HG03342 (cell line): ENCODE data around the gene ARSA.

ENCODE experiments used
- ATAC-seq: cut with Tn5 transposase; IDR thresholded peaks from one replicate; pipeline ENCODE4 v1.9.1; 2021; ENCODE audit warnings: mild to moderate bottlenecking, moderate library complexity; ENCODE audit not compliant: unreplicated experiment

The ARSA gene

GRCh38 chr22:50606165-50606945 lies 21.6 kb downstream of the ARSA start:
- ATAC-seq, result no peak

GRCh38 chr22:50605613-50606074 lies 22.3 kb downstream of the ARSA start:
- no peak for ATAC-seq

GRCh38 chr22:50605002-50605612 lies 22.8 kb downstream of the ARSA start:
- ATAC-seq, result no peak

- no peak for ATAC-seq
These were observed 23.5 kb downstream of the ARSA start for GRCh38 chr22:50604256-50605001.

- no peak for ATAC-seq
These were observed 24.3 kb downstream of the ARSA start for GRCh38 chr22:50603511-50604255.

GRCh38 chr22:50602338-50602700 lies 25.6 kb downstream of the ARSA start:
- no peak for ATAC-seq

GRCh38 chr22:50601669-50602337 lies 26.1 kb downstream of the ARSA start:
- ATAC-seq, result no peak

- no peak for ATAC-seq
These were observed 26.8 kb downstream of the ARSA start for GRCh38 chr22:50600967-50601668.

- no peak for ATAC-seq
These were observed 27.4 kb downstream of the ARSA start, which contains the start of gene MAPK8IP2 for GRCh38 chr22:50600538-50600937. Gene MAPK8IP2 (plus strand): TSS chr22:50600793. CDS start chr22:50600819, 26 bp downstream.

GRCh38 chr22:50599816-50600455 lies 28.0 kb downstream of the ARSA start:
- no peak for ATAC-seq

GRCh38 chr22:50597097-50597496 lies 30.9 kb downstream of the ARSA start:
- ATAC-seq, result no peak

- no peak for ATAC-seq
These were observed 32.8 kb downstream of the ARSA start for GRCh38 chr22:50595189-50595588.

GRCh38 chr22:50587407-50587806 lies 40.5 kb downstream of the ARSA start:
- ATAC-seq, result no peak

- no peak for ATAC-seq
These were observed 41.5 kb downstream of the ARSA start for GRCh38 chr22:50586416-50586815.

- ATAC-seq, result no peak
These were observed 42.2 kb downstream of the ARSA start for GRCh38 chr22:50585781-50586180.

GRCh38 chr22:50585238-50585637 lies 42.7 kb downstream of the ARSA start:
- ATAC-seq, result no peak

GRCh38 chr22:50584106-50585096 lies 43.6 kb downstream of the ARSA start:
- ATAC-seq, result no peak

- peak; percentile 24 for ATAC-seq
These were observed 44.6 kb downstream of the ARSA start for GRCh38 chr22:50583294-50583861.
